Activated CD4-positive, alpha-beta T cell treated with anti-CD3 and anti-CD28 coated beads for 48 hours (primary cell): ENCODE measurements around the gene TOPAZ1.

Experiments
- DNase-seq: peaks from one replicate; pipeline ENCODE4 v3.0.0-alpha.2; 2020

The TOPAZ1 gene

DNA sequence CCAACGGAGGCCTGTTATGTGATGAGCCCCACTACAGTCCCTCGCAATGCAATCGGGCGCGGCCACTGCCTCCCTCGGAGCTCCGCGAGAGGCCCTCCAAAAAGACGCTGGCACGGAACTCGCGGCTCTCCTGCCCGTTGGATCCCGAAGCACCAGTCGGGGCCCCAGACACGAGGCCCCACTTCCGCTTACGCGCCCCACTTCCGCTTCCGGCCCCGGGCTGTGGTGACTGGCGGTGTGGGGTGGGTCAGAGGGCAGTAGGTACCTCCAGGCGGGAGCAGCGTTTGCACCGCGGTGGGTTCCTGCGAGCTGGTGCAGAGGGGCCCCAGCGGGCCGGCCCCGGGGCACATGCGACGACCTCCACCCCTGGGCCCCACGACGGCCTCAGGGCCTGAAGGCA is at the start of gene TOPAZ1:
Gene TOPAZ1 (plus strand): TSS at position 181 of the 400 bp plus-strand sequence. CDS start 168 bp downstream, at position 349.
- no peak for DNase-seq

DNA sequence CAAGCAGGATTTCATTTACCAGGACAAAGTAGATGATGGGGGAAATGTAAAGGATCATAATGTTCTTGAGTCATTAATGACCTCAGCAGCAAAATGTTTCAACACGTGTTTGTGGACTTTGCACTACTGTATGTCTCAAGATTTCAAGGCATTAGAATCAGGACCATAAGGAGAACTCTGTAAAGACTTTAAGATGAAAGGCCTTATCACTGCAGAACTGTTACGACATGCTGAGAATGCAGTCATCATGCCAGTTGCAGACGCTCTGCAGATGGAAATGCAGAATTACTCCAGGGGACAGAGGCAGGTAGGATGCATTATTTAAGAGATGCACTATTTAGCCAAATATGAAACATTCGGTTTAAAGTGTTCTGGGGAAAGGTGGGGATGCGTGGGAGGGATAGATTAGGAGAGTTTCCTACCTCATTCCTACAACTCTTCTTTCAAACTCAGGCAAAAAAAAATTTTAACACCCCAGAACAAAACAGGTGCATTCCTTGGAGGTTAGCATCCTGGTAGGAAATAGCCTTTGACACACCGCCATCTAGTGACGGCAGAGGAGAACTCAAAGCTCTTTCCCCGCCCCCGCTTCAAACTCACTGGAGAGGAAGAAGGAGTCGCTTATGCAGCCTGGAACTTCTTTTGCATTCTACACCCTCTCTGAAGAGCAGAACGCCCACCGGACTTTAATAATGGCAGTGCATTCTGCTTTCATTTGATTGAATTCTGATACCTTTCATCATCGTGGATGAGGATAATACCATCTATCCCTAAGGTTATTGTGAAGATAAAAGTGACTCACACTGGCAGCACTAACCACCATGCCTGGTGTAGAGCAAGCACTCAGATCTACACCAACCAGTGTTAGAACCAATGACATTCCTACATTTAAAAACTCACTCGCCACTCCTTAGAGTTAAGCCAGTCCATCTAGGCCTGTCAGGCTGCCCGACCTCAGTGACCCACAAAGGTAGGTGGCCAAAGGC is 43.1 kb upstream of the TOPAZ1 start:
- peak; percentile 79 for DNase-seq

DNA sequence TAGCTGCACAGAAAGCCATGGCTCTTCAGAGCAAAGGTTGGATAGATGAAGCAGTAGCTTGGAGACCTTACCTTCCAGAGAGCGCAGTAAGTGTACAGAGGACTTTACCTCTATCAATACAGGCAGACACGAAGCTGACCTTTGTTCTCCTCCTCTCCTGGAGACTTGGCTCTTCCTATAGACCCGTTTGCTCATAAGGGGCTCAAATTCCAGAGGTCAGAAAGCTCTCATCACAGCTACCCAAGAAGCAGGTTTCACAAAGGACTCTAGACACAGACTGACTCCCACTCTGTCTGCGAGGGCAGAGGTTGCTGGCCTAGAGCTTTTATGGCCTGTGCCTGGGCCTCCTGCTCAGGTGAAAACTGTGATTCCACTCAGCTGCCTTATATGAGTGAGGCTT is 35.4 kb upstream of the TOPAZ1 start:
- DNase-seq = no peak

DNA sequence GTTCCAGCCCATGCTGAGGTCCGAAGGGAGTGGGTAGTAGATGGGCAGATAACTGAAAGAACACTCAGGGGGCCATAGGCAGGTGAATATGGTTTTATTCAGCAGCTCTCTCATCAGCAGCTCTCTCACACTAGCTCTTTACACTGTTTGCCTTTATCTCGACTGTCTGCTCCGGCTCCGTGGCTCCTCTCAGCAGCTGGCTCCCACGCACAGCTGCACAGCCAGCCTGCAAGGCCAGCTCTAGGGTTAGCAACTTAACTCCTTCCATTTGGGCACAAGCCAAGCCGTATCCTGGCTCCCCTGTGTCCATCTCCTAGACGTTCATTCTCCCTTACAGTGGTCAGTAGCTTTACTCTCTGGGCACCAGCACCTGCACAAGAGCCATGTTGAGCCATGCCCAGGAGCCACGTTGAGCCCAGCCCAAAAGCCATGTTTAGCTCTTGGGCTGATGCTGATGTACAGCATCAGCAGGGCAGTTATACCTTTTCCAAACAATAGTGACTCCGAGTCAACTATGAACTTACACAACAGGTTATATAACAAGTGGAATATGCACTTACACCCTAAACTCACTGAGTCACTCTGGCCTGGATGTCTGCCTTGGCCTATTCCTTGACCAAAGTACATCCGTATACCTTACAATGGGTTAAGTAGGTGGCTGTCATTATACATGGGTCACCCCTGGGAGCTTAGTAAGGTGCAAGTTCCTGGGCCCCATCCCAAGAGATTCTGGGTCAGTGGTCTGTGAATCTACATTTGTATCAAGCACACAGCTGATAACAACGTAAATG is 34.6 kb upstream of the TOPAZ1 start:
- DNase-seq = no peak

DNA sequence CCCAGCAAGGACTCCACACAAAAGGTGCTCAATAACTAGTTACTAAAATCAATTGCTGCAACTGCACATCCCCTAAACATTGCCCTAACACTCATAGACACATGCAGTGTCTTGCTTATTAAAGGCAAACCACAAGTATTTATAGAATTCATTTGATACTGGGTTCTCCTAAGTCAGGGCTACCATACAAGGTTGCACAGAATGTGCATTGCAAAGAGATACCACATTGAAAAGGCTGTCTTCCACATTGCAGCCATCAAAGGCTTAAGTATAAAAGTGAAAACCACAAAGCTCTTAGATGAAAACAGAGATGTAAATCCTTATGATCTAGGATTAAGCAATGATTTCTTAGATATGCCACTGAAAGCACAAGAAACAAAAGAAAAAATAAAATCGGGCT is 33.6 kb upstream of the TOPAZ1 start:
- no peak for DNase-seq

DNA sequence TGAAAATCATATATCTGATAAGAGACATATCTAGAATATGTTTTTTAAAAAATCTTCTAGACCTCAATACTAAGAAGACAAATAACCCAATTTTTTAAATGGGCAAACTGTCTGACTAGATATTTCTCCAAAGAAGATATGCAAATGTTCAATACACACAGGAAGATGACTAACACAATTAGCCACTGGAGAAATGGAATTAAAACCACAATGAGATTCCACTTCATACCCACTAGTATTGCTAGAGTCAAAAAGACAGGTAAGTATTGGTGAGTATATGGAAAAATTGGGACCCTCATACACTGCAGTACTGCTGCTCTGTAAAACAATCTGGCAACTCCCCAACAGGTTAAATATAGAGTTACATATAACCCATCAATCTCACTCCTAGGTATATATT is 33.1 kb upstream of the TOPAZ1 start:
- no peak for DNase-seq

DNA sequence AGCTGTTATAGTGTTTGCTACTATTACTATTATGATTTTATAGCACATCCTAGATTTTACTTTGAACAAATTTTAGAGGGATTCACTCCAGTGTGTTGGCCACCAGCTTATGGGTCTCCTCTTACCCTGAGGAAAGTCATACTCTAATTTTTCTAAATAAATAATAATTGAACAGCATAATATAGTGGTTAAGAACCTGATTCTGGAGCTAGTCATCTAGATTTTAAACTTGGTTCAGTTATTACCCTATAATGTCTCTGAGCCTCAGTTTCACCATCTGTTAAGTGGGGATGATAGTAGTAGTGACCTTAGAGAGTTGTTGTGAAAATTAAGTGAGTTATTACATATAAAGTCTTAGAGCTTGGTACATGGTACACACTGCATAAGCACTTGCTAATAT is 30.7 kb upstream of the TOPAZ1 start:
- DNase-seq = no peak

DNA sequence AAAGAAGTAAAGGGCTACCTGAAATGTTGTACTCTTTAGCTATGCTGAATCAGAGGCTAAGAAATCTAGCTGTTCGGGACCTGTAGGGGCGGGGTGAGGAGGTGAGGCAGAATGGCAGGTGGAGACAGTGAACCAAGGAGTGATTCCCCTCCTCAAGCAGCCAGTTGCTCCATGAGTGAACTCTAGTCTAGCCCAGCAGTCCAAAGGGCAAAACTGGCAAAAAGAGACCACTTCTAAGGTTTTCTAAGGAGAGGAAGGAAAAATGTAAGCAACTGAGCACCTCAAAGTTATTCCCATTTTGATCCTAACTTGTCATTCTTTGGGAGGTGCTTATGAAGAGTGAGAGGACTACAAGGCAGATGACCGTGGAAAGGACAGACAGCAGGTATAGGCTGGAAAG is 19.3 kb upstream of the TOPAZ1 start:
- no peak for DNase-seq

DNA sequence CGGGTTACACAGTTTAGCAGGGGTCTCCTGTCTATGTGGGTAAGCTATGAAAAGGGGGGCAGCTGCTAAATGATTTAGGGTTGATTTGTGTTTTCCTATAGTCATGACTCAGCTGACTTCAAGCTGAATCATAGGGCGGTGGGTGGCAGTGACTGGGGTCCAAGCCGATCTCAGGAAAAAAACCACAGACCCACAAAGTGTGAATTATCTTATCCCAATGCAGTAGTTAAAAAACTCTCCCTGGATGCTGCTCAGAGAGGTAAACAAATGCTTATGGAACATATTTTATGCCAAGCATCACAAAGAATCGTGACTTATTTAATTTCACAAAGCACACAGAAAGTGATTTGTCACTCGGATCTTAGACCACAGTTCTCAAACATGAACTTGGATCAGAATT is 18.4 kb upstream of the TOPAZ1 start:
- DNase-seq = no peak

DNA sequence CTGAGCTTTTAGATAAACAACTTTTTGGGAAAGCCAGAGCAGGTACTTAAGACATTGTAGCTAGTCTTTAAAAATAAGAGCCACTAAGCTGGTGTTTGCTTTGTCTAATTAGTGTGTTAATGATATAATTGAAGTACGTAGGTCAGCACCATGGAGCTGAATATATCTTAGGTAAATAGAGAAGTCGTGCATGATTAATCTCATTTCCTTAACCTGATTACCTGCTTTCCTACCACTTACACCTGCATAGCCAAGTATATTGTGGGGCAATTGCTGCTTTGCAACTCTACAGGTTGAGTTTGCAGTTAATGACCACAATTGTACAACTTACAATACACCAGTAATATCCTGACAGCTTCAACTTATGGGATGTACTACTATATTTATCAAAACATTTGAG is 17.6 kb upstream of the TOPAZ1 start:
- no peak for DNase-seq

DNA sequence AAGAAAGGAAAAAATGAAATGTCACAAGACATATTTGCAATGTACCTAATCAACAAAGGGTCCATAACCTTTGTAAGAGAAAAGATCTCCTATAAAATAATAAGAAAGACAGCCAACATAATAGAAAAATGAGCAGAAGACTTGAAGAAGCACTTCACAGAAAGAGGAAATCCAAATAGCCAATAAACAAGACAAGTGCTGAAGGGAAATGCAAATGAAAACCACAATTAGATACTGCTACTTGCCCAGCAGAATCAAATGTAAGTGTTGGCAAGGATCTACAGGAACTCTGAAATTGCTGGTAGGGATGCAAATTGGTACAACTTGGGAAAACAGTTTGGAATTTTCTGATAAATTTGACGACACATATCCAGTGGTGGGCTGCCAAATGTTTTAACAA is 15.1 kb upstream of the TOPAZ1 start:
- no peak for DNase-seq

DNA sequence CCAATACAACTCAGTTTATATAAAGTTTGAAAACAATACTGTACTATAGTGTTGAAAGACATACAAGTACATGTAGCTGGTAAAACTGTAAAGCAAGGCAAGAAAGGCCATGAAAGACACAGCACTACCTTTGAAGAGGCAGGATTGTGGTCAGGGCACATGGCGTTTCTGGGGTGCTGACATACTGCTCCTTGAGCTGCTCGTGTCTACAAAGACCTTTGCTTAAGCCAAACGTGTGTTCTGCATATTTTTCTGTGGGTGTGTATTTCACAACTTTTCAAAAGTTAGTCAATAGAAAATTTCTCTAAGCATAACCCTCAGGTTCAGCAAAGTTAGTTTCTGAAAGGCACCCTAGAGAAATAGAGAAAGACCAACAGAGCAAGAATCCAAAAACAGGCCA is 14.1 kb upstream of the TOPAZ1 start:
- DNase-seq = no peak

DNA sequence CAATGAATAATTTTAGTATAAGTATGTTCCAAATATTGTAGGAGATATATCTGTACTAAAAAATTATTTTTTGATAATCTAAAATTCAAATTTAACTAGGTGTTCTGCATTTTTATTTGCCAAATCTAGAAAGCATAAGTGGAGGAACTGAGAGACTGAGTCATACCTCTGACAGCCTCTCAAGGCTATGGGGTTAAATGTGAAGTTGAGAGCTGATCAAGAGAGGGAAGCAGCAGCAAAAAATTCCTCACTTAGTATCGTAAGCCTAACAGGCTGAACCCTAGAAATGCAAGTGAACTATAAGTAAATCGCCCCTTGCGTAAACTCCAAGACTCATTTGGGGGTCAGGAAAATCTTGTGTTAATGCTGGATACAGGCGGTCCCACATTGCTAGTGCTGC is 12.8 kb upstream of the TOPAZ1 start:
- no peak for DNase-seq

DNA sequence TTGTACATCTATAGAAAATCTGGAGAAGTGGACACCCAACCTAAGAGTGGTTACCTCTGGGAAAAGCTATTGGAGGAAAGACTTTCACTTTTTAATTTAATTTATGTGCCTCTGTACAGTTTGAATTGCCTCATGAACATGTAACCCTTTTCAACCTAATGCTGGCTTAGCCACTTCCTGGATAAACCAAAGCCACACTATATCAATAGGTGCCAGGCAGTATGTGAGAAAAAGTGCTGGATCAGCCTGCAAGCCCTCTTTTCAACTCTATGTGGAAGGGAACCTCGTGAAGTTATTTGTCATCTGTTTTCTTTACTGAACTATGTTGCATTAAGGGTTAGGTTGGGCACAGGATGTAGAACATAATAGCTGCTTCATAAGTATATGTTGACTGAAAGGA is 9.3 kb upstream of the TOPAZ1 start:
- no peak for DNase-seq

DNA sequence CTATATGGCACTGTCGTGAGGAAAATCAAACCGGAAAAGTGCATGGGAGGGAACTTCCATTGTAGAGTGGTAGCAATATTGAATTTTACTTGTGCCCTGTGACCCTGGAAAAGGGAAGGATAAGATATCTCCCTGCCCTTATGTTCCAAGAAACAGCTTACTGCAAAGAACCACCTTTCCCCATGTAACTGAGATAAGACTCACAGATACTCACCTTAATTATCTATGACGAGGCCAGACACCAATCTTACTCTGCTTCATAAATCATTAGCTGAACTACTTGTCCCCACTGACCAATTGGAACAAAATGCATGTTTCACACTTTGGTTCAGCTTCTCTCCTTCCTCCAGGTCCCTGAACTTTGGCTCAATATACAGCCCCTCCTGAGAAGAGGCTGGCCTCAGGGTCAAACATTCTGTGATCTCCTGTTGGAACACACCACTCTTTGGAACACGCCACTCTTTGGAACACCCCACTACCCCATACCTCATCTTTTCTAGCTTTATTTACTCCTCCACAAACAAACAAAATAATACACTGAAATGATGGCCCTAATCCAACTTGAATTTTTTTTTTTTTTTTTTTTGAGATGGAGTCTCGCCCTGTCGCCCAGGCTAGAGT is 6.9 kb upstream of the TOPAZ1 start:
- no peak for DNase-seq

DNA sequence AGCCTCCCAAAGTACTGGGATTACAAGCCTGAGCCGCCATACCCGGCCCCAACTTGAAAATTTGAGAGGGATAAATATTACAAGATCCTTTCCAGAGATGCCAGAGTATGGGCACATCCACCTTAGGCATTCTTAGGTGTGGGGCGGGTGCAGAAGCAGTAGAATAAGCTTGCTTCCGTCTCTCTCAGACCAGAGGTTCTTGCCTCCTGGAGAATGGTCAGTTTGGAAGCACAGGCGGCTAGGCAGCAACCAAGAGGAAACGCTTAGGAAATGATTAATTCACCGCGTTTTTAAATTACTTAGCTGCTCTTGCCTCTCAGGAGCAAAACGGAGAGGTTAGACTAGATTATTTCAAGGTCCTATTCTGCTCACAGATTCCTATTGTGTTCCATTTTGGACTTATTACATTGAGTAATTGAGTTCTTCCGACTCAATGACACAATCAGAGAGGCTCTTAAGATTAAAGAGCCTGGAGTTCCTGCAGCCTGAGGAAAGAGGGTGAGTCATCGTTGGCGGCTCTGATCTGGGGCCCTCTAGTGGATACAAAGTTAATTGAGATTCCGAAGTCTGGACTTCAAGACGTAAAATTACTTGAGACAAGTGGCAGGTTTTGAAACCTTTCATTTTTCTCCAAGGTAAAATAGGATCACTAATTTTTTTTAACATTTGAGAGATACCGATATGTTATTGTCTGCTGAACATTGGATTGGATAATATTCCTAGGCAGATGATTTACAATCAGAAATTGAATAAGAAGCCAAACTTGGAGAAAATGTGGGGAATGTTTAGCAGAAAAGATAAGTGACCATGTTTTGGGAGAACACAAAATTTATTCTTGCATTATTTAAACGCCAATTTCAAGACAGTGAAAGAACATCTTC is 5.8 kb upstream of the TOPAZ1 start:
- peak; percentile 58 for DNase-seq

DNA sequence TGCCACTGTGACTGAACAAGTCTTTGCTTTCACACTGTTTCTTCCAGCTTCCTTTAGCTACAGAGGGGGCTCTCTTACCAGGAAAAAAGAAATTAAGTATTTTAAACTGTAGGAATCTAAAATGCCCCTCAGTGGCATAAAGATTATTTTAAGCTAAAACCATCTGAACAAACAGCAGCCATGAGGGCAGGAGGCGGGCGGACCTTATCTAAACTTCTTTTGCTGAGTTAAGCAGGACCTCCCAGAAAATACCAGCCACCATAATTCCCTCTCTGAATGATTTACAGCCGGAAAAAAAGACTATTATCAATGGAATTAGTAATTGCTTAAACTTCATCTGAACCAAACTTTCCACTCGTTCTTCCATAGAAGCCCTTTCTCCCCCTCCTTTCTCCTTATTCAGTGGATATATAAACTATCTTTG is 5.2 kb upstream of the TOPAZ1 start:
- DNase-seq = no peak

DNA sequence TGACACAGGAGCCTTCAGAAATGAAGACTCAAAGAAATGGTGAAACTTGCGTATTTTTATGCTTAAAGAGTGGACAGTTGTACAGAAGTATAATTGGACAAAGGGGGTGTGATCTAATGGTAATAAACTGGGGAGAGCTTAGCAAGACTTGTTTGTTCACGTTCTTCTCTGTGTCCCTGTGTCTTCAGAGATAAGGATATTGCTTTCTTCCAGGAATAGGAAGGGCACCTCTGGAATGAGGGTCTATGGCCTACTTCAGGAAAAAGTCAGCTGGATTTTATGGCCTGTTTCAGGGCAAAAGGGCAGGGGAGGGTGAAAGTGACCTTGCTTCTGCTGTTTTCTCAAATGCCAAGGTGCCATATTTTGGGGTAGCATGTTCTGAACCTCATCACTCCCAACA is 4.5 kb upstream of the TOPAZ1 start:
- no peak for DNase-seq

DNA sequence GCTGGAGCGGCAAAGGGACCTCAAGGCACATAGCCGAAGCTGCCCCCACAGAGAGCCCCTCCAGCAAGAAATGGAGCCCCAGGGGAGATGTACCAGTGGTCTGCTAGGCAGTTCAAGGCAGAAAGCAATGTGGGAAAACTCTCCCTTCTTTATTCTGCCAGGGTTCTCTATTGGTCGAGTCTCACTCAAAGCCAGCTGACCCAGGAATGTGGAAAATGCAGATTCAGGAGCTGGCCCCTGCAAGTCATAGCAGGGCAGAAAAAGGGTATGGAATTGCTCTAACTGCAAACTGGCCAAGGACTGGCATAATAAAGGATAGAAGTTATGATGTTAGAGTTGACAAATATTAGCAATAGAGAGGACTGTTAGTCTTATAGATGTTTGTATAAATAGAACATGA is 4.0 kb upstream of the TOPAZ1 start:
- no peak for DNase-seq

DNA sequence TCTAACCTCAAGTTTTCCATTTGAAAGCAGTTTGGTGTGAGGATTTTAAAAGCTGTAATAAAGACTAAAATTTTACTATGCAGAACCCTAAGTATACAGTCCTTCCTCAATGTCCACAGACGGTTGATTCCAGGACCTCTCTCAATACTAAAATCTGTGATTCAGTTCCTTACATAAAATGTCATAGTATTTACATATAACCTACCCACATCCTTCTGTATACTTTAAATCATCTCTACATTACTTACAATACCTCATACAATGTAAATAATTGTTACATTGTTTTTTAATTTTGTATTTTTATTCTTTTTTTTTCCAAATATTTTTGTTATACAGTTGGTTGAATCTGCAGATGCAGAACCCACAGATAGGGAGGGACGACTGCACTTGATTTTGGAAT is 2.8 kb upstream of the TOPAZ1 start:
- DNase-seq = no peak

DNA sequence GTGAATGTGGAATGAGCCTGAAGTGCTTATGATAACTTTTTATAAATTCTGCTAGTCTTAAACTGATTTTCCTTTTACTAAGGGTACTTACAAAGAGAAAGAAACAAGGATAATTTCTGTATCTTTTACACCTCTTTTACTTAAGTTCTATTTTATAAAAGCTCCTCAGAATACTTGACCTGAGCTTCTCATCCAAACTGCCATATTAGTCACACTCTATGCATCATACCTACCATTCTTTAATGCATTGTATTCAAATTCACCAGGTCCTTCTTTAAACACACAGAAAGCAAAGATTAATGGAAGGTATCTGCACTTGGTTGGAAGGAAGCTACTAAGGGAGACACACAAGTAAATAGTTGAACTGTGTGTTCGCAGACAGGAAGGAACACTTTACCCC is 1.6 kb upstream of the TOPAZ1 start:
- no peak for DNase-seq

DNA sequence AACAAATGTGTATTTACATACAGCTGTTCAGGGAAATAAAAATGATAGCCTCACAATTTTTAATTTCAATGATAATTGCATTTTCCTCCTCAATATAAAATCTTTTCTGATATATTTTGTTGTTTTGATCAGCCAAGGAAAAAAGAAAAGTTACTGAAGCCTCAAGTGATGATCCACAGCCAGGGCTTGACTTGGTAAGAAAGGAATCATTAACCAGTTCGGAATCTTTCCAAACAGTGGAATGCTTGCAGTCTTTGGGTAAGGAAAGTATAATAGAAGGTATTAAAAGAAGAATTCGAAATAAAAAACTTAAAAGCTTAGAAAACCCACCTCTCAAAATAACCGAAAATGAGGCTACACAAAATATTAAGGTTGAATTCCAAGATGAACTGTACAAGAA is 1.0 kb downstream of the TOPAZ1 start:
- DNase-seq = no peak

DNA sequence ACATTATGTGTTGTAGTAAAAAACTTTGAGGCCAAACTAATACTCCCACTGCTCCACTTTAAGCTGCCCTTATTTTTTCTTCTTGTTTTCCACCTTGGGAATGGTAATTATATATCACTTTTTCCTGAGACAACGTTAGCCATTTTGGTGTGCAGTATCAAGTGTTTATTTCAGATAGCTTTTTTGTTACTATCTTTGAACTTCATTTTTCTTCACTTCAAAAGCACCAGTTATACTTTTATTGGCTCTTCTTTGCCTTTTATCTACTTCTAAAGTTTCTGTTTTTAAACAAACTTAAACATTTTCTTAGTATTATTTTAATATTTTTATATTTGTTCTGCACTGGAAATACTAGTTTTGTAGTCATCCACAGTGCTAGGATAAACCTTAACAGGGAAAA is 6.5 kb downstream of the TOPAZ1 start:
- no peak for DNase-seq
